Small intestine (tissue), 7 donors: ENCODE measurements around the gene SRC. TPM values are rescaled to one million over a fixed set of nuclear protein-coding genes. Genes with fewer than 3 reads are reported as not detected.

Source experiments
- DNase-seq, 2 donors: peaks; one replicate each; pipeline versions ENCODE4 v3.0.0 to v3.0.0-alpha.2; 2013
- FAIRE-seq: peaks from 2 replicates; lab custom pipeline; 2012; peaks lifted over from hg19 to GRCh38; lab: Jason Lieb, UNC
- H3K27ac ChIP-seq, 3 donors: one replicate each; pipeline ENCODE4 v1.5.1; 2013; ENCODE audit warnings: low read length in 2 of 3, mild to moderate bottlenecking in 2 of 3, control low read depth in 1 of 3, inconsistent platforms in 1 of 3, low read depth in 1 of 3, moderate library complexity in 1 of 3
- H3K27me3 ChIP-seq, 3 donors: one replicate each; pipeline ENCODE4 v1.6.1; 2013; ENCODE audit warnings: low read length in 3 of 3, inconsistent platforms in 1 of 3; ENCODE audit not compliant: control insufficient read depth in 3 of 3, insufficient read depth in 3 of 3
- H3K36me3 ChIP-seq, 3 donors: one replicate each; pipeline ENCODE4 v1.6.1; 2013; ENCODE audit warnings: low read length in 3 of 3, inconsistent platforms in 1 of 3, low read depth in 1 of 3, mild to moderate bottlenecking in 1 of 3, moderate library complexity in 1 of 3; ENCODE audit not compliant: control insufficient read depth in 3 of 3, insufficient read depth in 2 of 3
- H3K4me1 ChIP-seq, 3 donors: one replicate each; pipeline ENCODE4 v1.6.1; 2013; ENCODE audit warnings: low read length in 2 of 3, inconsistent platforms in 1 of 3, low read depth in 1 of 3, mild to moderate bottlenecking in 1 of 3, moderate library complexity in 1 of 3; ENCODE audit not compliant: control insufficient read depth in 3 of 3, insufficient read depth in 2 of 3
- H3K4me3 ChIP-seq, 3 donors: one replicate each; pipeline ENCODE4 v1.5.1; 2013; ENCODE audit warnings: low read length in 3 of 3, control low read depth in 1 of 3, inconsistent platforms in 1 of 3, low read depth in 1 of 3, mild to moderate bottlenecking in 1 of 3, moderate library complexity in 1 of 3
- H3K9me3 ChIP-seq, 2 donors: one replicate each; pipeline ENCODE4 v1.6.1; 2013; ENCODE audit warnings: low read depth in 1 of 2, low read length in 1 of 2; ENCODE audit not compliant: control insufficient read depth in 2 of 2, insufficient read depth in 1 of 2
- WGBS, 3 donors: extraction: QIAGEN DNeasy Blood & Tissue Kit; methylation state at CpG; one replicate each; pipeline ENCODE4 v1.1.7; 2013; 5-methylcytosine and 5-hydroxymethylcytosine counted together
- polyA plus RNA-seq, 4 donors: library from polyadenylated mRNA; stranded (reverse) in 3 of 4; unstranded in 1 of 4; fragments of 200-250 nt in 3 of 4; fragments of 120-200 nt in 1 of 4; gene quantifications; one replicate each; pipeline versions ENCODE4 v1.2.1 to v1.2.3, GENCODE V29; 2013
- donor health status: healthy with polysubstance abuse.
- donor health status: control.
- donor health status: control.
- donor health status: Bipolar disorder and iron deficiency.
- donor health status: healthy.

SRC gene
- polyA plus RNA-seq, 4 donors = 70.8 to 173 (median 95.3) TPM

DNA sequence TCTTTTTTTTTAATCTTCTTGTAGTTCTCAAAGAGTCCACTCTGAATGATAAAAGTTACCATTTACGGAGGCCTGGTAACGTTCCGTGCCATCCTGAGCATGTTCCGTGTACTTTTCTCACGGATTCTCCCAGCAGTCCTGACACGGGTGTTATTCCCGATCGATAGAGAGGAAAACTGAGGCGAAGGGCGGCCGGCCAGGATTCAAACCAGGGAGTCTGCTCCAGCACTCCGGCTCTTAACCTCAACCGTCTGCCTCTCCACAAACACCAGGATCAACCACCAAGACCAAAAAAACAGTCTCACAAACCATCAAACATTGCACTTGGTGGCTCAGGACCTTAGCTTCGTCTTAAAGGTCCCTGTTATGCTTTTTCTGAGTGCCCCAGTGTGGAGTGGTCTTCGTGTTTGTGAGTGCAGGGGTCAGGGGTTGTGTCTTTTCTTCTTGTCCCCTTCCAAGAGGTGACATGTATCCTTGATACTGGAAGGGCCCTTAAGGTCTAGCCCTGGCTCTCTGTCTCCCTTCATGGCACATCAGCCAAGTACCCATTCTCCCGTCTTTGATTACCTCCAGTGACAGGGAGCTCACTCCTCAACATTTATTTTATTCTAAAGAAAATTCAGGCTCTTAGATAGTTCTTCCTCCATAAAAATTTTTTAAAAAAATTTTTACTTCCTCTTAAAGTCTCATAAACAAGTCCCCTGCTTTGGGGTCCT is 35.1 kb downstream of the SRC start:
- FAIRE-seq (no peak), DNase-seq (no peak)
- H3K36me3 ChIP-seq = peaks cover 3 to 76% (median 10%) of the 10 kb centered on the region in 3 donors
- no peaks in the 10 kb centered on the region for H3K9me3 ChIP-seq
- 50 to 74% (median 62%) methylated on average over 16 of the region's 16 CpGs for WGBS, 3 donors
- peak overlapping the region; percentile 82 to 87 (median 83) for H3K27ac ChIP-seq
- H3K27me3 ChIP-seq = no peaks in the 10 kb centered on the region
- peaks cover 0 to 49% (median 4%) of the 10 kb centered on the region in 3 donors for H3K4me1 ChIP-seq
- no peak overlapping the region for H3K4me3 ChIP-seq

DNA sequence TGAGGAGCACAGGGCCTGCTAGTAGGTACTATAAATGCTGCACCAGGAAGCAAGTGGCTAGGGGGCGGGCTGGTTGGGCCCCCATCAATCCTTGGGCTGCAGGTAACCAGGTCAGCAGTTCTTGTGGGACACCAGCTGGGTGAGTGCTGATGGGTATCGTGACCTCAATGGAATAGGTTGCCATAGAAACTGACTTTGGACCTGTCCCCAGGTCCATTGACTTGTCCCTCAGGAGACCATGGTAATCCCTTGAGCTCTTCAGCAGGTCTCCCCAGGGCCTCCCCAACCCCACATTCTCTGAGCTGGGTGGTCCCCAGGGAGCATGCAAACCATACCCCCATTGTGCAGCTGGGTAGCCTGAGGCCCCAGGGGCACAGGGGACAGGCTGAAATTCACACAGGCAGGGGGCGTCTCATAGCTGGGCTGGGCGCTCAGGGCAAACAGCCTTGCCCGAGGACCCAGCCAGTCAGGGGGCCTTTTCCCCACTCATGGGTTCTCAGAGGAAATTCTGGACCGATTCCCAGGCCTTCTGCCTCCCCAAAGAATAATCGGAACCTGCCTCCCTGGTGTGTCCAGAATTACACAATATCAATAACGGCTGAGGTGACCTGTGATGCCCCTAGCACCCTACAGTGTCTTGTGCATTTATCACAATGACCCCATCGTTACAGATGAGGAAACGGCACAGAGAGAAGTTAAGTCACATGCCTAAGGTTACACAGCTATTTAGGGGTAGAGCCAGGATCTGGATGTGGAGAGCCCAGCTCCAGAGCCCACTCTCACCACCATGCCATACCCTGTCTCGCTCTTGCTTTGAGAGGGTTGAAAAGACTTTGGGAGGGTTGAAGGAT is 35.9 kb downstream of the SRC start:
- Histone ChIP-seq H3K4me3 (no peak overlapping the region), H3K4me1 (peaks cover 0 to 49% (median 3%) of the 10 kb centered on the region in 3 donors), H3K36me3 (peaks cover 7 to 76% (median 10%) of the 10 kb centered on the region in 3 donors), H3K27me3 (no peaks in the 10 kb centered on the region), H3K27ac (peak overlapping the region in 2 of 3 donors; percentile 82 to 87), H3K9me3 (no peaks in the 10 kb centered on the region)
- FAIRE-seq (no peak), DNase-seq (peak; percentile 40 to 80)
- WGBS, 3 donors = 71 to 72% (median 72%) methylated on average over 11 of the region's 11 CpGs

DNA sequence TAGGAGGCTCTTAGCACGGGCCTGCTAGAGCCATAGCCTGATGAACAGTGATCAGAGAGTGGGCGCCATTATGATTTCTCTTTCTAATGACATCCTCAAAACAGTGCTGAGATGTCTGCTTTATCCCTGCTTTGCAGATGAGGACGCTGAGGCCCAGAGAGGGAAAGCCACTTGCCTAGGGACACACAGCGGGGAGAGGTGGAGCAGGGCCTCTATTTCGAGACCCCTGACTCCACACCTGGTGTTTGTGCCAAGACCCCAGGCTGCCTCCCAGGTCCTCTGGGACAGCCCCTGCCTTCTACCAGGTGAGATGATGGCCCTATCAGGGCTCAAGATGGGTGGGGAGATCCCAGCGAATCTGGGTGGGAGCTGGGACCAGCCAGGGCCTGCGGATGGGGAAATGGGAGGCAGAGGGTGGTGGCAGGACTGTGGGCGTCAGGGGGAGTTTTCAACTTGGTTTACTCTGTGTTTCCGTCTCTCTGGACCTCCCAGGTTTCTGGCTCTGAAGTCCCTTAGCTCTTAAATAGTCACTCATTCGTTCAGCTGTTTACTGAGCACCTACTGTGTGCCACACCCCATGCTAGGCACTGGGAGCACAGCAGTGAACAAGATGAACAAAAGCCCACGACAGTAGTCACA is 36.7 kb downstream of the SRC start:
- no peaks in the 10 kb centered on the region for H3K9me3 ChIP-seq
- H3K4me1 ChIP-seq = peaks cover 0 to 49% (median 2%) of the 10 kb centered on the region in 3 donors
- 83 to 87% (median 83%) methylated on average over 11 of the region's 11 CpGs for WGBS, 3 donors
- H3K36me3 ChIP-seq = peaks cover 7 to 77% (median 10%) of the 10 kb centered on the region in 3 donors
- H3K27me3 ChIP-seq = no peaks in the 10 kb centered on the region
- no peak overlapping the region for H3K4me3 ChIP-seq
- peak overlapping the region in 1 of 3 donors; percentile 87 for H3K27ac ChIP-seq
- DNase-seq = no peak
- no peak for FAIRE-seq

DNA sequence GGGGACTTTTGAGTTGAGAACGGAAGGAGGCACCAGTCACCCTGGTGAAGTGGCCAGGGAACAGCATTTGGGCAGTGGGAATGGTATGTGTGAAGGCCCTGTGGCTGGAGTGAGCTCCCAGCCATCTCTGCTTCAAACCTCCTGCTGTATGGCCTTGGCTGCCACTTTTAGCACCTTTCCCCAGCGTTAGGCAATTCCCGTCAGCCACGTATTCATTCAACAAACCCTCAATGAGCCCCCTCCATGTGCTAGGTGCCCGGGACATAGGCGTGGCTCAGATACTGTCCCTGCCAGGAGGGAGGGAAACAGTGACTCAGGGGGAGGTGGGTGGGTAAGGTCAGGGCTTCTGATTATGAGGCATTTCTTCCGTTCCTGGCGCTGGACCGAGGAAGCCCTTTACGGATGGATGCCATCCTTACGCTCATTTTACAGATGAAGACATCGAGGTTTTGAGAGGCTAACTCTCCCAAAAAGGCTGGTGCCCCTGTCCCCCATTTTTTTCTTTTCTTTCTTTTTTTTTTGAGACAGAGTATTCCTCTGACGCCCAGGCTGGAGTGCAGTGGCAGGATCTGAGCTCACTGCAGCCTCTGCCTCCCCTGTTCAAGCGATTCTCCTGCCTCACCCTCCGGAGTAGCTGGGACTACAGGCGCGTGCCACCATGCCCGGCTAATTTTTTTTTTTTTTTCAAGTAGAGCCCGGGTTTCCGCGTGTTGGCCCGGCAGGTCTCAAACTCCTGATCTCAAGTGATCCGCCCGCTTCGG is 37.5 kb downstream of the SRC start:
- Histone ChIP-seq H3K4me1 (peaks cover 0 to 46% (median 2%) of the 10 kb centered on the region in 3 donors), H3K4me3 (no peak overlapping the region), H3K27me3 (no peaks in the 10 kb centered on the region), H3K36me3 (peaks cover 7 to 83% (median 12%) of the 10 kb centered on the region in 3 donors), H3K27ac (no peak overlapping the region), H3K9me3 (no peaks in the 10 kb centered on the region)
- 72 to 82% (median 80%) methylated on average over 25 of the region's 25 CpGs for WGBS, 3 donors
- DNase-seq (peak in 1 of 2 donors; percentile 45), FAIRE-seq (no peak)

DNA sequence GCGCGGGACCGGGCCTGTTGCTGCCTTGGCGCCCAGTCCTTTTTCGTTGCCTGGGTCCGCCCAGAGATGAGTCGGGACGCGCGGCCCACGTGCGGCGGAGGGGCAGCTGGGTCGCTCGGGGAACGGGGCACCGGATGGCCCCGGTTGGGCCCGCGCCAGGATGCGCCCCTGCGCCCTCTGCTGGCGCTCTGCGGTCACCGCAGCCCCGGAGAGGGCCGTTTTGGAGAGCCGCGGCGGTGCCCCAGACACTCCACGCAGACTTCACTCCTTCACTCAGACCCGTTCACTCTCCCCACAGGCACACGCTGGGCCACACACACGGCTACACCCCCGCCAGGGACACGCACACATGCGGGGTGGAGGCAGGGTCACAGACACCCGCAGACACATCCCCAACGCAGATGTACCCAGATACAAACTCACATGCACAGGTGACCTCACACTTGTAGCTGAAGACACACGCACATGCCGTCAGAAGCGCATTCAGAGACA is 38.8 kb downstream of the SRC start:
- peaks cover 7 to 86% (median 12%) of the 10 kb centered on the region in 3 donors for H3K36me3 ChIP-seq

DNA sequence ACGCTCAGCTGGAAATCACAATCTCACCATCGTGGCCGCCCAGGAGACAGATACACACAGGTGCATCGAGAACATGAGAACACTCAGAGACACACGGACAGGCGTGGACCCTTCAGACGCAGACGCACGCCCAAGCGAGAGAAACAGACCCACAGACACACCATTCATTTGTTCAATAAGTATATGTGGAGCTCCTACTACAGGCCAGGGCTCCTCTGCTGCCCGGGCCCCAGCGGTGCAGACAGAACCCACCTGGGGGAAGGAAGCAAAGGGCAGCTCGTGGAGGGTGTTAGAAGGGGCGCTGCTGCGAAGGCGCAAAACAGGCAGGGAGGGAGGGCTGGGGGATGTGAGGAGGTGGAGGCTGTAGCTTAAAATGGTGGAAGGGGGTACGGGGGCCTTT is 39.2 kb downstream of the SRC start:
- DNase-seq (no peak), FAIRE-seq (no peak)
- 89 to 93% (median 91%) methylated on average over 17 of the region's 17 CpGs for WGBS, 3 donors
- Histone ChIP-seq H3K4me3 (no peak overlapping the region), H3K36me3 (peaks cover 7 to 86% (median 12%) of the 10 kb centered on the region in 3 donors), H3K27me3 (no peaks in the 10 kb centered on the region), H3K9me3 (no peaks in the 10 kb centered on the region), H3K27ac (no peak overlapping the region), H3K4me1 (peaks cover 0 to 29% (median 2%) of the 10 kb centered on the region in 3 donors)

More for the DNA sequence above, 38.8 kb downstream of the SRC start:
- peak in 1 of 2 donors; percentile 79 for DNase-seq
- Histone ChIP-seq H3K4me1 (peaks cover 0 to 33% (median 2%) of the 10 kb centered on the region in 3 donors), H3K27me3 (no peaks in the 10 kb centered on the region), H3K27ac (no peak overlapping the region), H3K4me3 (peak overlapping the region in 2 of 3 donors; percentile 18 to 37), H3K9me3 (no peaks in the 10 kb centered on the region)
- 13 to 31% (median 30%) methylated on average over 26 to 42 of the region's 42 CpGs for WGBS, 3 donors
- FAIRE-seq = no peak

DNA sequence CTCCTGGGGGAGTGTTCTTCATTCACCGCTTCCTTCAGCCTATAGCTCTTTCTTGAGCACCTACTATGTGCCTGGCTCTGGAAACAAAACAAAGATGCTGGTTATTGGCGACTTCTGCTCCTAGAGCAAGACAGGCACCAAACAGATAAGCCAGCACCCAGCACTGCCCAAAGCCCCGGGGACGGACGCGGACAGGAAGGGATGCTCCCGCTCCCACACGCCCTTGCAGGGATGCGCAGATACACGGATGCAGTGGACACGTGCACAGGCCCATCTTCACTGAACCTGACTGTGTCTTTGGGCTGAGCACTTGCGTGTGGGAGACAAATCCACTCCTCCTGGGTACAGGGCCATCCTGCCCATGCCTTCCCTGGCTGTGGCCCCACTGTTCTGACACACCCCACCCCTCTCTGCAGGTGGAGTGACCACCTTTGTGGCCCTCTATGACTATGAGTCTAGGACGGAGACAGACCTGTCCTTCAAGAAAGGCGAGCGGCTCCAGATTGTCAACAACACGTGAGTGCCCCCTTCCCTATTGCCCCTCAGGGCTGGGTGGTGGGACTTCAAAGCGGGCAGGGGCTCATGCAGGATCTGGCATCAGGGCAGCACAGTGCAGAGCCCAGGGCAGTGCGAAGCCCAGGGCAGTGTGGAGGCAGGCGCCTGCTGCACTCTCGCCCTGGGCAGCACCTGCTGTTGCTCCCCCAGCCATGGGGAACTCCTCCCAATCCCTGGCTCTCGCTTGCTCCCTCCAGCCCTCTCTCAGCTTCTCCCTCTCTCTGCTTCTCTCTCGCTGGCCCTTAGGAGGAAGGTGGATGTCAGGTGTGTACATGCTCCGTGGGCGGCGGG is 39.9 kb downstream of the SRC start:
- DNase-seq = no peak
- no peak for FAIRE-seq
- peaks cover 0 to 22% (median 2%) of the 10 kb centered on the region in 3 donors for H3K4me1 ChIP-seq

More for the DNA sequence above, 39.9 kb downstream of the SRC start:
- no peak overlapping the region for H3K4me3 ChIP-seq
- peaks cover 7 to 93% (median 12%) of the 10 kb centered on the region in 3 donors for H3K36me3 ChIP-seq
- no peaks in the 10 kb centered on the region for H3K9me3 ChIP-seq
- H3K27ac ChIP-seq = no peak overlapping the region
- H3K27me3 ChIP-seq = no peaks in the 10 kb centered on the region
- 92 to 94% (median 93%) methylated on average over 24 to 25 of the region's 25 CpGs for WGBS, 3 donors
